ENCODE measurements around the gene LPGAT1. TPM values are rescaled to one million over a fixed set of nuclear protein-coding genes. Genes with fewer than 3 reads are reported as not detected.
"Not testable (repeated sequence)": the region's sequence is repeated elsewhere in the genome, so short reads cannot be mapped to it uniquely, and the experiment has no call there.

Gene LPGAT1, protein sequence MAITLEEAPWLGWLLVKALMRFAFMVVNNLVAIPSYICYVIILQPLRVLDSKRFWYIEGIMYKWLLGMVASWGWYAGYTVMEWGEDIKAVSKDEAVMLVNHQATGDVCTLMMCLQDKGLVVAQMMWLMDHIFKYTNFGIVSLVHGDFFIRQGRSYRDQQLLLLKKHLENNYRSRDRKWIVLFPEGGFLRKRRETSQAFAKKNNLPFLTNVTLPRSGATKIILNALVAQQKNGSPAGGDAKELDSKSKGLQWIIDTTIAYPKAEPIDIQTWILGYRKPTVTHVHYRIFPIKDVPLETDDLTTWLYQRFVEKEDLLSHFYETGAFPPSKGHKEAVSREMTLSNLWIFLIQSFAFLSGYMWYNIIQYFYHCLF
- 25.5 and 38.6 TPM in 2 replicates for total RNA-seq (2014; rRNA removed; shearing (Covaris generic))

GRCh38 chr1:211830328-211831142 lies at the start of gene LPGAT1:
Gene LPGAT1, minus strand, starts transcription at chr1:211830763. Its CDS starts 1,467 bp downstream, at chr1:211829296.
- peak; percentile 65 for DNase-seq (ENCODE audit: low read depth)

- no peak for DNase-seq (ENCODE audit: low read depth)
Measured at GRCh38 chr1:211879475-211879874, 48.9 kb upstream of the LPGAT1 start.

DNA sequence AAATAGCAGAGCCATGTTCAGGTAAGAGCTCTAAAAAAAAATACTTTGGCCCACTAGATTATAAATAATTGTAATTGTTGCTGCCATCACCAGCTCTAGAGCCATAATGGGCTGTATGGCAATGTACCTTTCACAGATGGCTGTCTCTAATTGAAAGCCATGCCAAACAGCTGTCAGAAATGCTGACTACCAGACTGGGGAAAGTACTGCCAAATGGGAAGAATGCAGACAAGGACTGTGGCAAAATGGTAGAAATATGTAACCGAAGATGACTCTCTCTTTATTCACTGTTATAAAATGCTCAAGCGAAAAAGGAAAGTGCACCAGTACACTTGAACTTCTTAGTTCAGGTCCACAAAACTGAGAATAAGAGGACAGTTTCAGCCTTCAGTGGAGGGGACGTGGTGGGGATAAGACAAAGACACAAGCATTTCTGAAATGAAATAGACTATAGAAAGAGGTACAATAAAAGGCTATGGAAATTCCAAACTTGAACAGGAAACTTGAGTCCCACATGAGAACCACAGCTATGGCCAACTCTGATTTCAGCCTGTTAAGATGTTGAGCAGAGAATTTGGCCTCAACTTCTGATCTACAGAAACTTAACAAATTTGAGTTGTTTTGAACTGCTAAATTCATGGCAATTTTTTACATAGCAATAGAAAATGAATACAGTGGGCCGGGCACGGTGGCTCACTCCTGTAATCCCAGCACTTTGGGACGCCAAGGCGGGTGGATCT lies 46.5 kb upstream of the LPGAT1 start:
- no peak for DNase-seq (ENCODE audit: low read depth)

GRCh38 chr1:211875541-211875940 lies 45.0 kb upstream of the LPGAT1 start:
- no peak for DNase-seq (ENCODE audit: low read depth)

GRCh38 chr1:211874521-211875347 lies 44.2 kb upstream of the LPGAT1 start:
- DNase-seq (ENCODE audit: low read depth): no peak

- DNase-seq (ENCODE audit: low read depth): not testable (repeated sequence)
Measured at GRCh38 chr1:211873731-211874130, 43.2 kb upstream of the LPGAT1 start.

- DNase-seq (ENCODE audit: low read depth): no peak
Measured at GRCh38 chr1:211870156-211870555, 39.6 kb upstream of the LPGAT1 start.

- DNase-seq (ENCODE audit: low read depth): no peak
Measured at GRCh38 chr1:211865180-211865579, 34.6 kb upstream of the LPGAT1 start.

- no peak for DNase-seq (ENCODE audit: low read depth)
Measured at GRCh38 chr1:211859405-211859804, 28.8 kb upstream of the LPGAT1 start.

DNA sequence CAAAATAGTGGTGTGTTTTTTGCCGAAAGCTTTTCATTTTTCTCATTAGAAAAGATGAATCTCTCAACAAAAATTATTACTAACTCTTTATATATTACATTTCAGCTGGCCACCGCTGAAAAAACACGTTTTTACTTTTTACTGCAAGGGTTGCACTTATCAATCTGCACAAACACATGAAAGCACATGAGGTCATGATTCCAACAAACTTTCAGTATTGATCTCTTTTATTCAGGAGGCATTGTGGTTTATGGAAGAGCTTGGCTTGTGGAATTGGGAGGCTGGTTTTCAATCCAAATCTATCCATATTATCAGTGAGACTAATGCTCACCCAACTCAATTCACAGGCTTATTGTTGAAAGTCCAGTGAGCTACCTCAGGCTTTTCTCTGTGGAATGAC lies 20.6 kb upstream of the LPGAT1 start:
- DNase-seq (ENCODE audit: low read depth): no peak

DNA sequence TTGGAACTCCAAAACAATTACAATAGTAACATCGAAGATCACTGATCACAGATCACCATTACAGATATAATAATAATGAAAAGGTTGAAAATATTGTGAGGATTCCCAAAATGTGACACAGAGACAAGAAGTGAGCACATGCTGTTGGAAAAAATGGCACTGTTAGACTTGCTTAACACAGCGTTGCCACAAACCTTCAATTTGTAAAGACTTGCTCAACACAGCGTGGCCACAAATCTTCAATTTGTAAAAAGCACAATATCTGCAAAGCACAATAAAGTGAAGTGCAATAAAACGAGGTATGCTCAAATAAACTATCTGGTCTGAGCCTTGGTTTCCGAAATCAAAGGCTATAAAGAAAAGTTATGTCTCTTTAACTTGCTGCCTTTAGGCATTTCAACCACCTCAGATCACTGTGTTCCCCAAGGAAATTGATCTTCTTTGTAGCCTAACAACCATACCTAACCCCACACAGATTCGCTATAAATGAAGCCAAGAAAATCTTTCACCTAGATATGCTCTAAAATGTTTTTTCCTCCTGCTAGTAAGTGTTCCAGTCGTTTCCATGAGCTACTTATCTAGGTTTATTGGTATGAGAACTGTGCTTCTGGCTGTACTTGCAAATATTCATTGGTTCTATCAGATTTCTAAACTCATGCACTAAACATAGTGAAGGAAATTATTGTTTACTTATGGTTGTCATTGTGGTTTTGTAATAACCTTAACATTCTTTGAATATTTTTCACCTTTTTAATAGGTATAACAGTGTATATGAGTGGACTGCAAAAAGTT lies 13.1 kb upstream of the LPGAT1 start:
- no peak for DNase-seq (ENCODE audit: low read depth)

- DNase-seq (ENCODE audit: low read depth): peak; percentile 44
Measured at GRCh38 chr1:211843018-211843417, 12.5 kb upstream of the LPGAT1 start.

- DNase-seq (ENCODE audit: low read depth): peak; percentile 21
Measured at GRCh38 chr1:211842518-211842917, 12.0 kb upstream of the LPGAT1 start.

GRCh38 chr1:211839106-211839505 lies 8.5 kb upstream of the LPGAT1 start:
- DNase-seq (ENCODE audit: low read depth): no peak

GRCh38 chr1:211833174-211833820 lies 2.7 kb upstream of the LPGAT1 start:
- DNase-seq (ENCODE audit: low read depth): no peak

DNA sequence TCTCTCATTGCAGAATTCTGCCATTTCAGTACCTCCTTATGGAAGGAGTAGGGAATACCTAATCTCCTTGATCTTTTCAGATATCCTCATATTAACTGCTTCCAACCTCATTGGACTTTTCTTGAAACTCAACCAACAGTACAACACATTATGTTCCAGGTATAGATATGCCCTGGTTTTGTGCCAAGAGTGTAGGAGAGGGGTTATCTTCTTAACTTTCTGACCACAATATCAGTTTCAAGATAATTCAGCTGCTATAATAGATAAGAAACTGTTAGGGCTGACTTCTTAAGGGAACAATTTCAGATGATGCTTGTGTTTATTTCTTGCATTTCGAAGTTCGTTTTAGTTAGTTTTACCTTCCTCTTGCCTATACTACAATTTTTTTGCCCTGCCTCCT lies 2.1 kb upstream of the LPGAT1 start:
- no peak for DNase-seq (ENCODE audit: low read depth)

DNA sequence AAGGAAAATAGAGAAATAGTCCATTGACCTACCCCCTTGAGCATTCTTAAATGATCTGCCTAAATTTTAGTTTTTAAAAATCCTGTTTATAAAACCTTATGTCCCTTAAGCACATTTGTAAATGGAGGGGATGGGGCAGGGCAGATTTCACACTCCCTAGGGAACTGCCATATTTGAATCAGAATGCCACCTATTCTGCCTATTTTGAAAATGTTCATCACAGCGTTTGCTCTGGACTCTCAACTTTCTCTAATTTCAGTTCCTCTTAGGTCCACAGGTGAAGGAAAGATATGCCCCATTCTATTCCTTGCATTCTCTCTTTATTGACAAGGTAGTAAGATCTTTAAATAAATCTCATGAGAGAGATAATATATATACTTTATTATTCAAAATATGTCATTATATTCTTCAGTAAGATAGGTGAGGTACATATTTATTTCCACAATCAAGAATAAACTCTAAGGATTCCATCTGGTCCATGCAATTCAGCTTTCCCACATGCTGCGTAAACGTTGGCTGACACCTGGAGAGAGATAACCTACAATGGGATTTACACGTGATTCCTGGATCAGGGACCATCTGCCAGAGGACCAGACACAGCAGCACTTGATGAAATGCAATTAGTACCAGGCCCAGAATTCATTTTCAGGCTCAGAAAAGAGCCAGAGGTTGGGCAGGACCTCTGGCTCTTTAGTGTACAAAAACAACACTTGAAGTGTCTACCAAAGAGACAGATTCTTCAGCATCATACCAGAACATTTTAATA lies 1.2 kb upstream of the LPGAT1 start:
- no peak for DNase-seq (ENCODE audit: low read depth)

DNA sequence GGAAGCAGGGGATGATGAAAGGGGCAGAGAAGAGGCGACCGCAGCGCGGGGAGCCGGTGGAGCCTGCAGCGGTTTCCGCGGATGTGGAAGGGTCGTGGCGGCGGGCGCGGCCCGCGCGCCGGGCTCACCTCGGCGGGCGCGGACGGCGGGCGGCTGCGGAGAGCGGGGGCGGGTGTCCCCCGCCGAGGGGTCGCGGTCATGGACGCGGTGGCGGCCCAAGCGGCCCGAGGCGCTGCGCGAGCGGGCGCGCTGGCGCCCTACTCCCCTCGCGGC lies 572 bp downstream of the LPGAT1 start:
- DNase-seq (ENCODE audit: low read depth): peak; percentile 26

DNA sequence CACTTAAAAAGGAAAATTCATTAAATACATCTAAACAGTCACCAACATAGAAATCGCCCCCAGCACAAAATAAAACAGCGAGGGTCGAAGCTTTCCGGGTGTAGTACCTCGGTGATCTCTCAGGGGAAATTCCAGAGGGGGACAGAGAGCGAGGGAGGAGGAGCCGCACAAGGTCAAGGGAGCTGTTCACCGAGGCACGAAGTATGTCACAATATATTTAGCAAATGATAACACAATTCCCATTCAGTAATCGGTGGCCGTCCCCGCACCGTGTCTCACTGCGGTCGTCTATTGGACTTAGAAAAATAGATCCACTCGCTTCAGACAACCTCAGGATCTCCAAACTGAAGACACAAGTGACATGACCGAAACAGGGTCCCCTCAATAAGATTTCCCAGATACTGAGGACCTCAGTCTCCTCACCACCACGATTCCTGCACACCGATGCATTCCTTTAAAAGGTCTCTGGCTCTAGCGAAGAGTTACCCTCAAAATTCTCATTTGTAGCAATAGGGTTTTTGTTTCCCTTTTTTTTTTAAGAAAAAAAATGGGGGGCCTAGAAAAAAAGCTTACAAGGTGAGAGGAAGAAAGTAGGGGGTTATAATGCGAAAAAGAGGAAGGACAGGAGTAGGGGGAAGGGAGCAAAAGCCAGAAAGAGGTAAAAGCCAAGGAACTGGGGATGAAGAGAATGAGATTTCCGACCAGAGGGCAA lies 1.1 kb downstream of the LPGAT1 start:
- peak; percentile 39 for DNase-seq (ENCODE audit: low read depth)
